Liver (tissue), 3 donors: ENCODE results near the gene GPC1.

ENCODE experiments used
- EGR1 ChIP-seq, 2 donors: IDR thresholded peaks; 2 replicates each; pipeline ENCODE4 v1.6.1; 2016 to 2018; ENCODE audit warnings: antibody characterized with exemption in 2 of 2, low read depth in 2 of 2
- GABPA ChIP-seq, 2 donors: IDR thresholded peaks in 1 of 2; conservative IDR thresholded peaks in 1 of 2; 2 replicates each; pipeline ENCODE4 v1.6.1; 2016; ENCODE audit warnings: antibody characterized with exemption in 2 of 2, mild to moderate bottlenecking in 1 of 2, moderate library complexity in 1 of 2
- RAD21 ChIP-seq, 2 donors: IDR thresholded peaks; 2 replicates each; pipeline ENCODE4 v1.6.1; 2016; ENCODE audit warnings: antibody characterized with exemption in 2 of 2, mild to moderate bottlenecking in 2 of 2
- YY1 ChIP-seq: IDR thresholded peaks from 2 replicates; pipeline ENCODE4 v1.6.1; 2016; ENCODE audit warnings: antibody characterized with exemption, mild to moderate bottlenecking
- TF ChIP-seq, protein P1 (sequence below): fragments of 150-350 bp; IDR thresholded peaks from 2 replicates; pipeline ENCODE4 v1.5.1; 2017; ENCODE audit warnings: improper control_type of control experiment, low read depth, low read length; ENCODE audit not compliant: missing input control
- TF ChIP-seq, protein P2 (sequence below): IDR thresholded peaks from 2 replicates; pipeline ENCODE4 v1.6.1; 2016; ENCODE audit warnings: antibody characterized with exemption
- TF ChIP-seq, protein P3 (sequence below): IDR thresholded peaks from 2 replicates; pipeline ENCODE4 v1.6.1; 2016; ENCODE audit warnings: antibody characterized with exemption
- donor health status: healthy.
- donor health status: healthy.

DNA sequence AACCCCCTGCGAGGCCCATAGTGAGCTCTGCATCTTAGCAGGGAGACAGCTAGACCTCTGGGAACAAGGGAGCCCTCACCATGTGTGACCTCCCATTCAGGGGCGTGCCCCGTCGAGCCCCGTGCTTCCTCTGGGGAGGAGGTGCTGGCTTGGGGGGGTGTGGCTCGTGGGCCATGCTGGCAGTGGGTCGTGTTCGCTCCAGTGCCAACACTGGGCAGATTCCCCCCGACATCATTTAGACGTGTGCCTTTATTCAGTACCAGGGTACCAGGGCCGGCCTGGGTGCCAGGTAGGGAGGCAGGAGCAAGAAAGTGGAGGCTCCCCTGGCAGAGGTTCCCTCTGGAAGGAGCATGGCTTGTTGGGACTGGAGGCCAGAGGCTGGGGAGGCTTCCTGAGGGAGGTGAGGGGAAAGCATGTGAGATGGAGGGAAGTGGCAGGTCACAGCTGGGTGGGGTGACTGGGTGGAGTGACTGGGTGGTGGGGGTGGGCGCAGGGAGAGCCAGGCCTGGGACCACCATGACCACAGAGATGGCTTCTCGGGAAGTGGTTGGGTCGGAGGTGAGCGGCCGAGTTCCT is 15.2 kb downstream of the GPC1 start:
- TF ChIP-seq GABPA (IDR thresholded peaks at IDR 0.05 in 1 of 2, conservative IDR thresholded peaks at IDR 0.05 in 1 of 2): no peak
- no peak for TF ChIP-seq EGR1 (IDR thresholded peaks at IDR 0.05; ENCODE audit: low read depth in 2 of 2)
- TF ChIP-seq, protein P1, sequence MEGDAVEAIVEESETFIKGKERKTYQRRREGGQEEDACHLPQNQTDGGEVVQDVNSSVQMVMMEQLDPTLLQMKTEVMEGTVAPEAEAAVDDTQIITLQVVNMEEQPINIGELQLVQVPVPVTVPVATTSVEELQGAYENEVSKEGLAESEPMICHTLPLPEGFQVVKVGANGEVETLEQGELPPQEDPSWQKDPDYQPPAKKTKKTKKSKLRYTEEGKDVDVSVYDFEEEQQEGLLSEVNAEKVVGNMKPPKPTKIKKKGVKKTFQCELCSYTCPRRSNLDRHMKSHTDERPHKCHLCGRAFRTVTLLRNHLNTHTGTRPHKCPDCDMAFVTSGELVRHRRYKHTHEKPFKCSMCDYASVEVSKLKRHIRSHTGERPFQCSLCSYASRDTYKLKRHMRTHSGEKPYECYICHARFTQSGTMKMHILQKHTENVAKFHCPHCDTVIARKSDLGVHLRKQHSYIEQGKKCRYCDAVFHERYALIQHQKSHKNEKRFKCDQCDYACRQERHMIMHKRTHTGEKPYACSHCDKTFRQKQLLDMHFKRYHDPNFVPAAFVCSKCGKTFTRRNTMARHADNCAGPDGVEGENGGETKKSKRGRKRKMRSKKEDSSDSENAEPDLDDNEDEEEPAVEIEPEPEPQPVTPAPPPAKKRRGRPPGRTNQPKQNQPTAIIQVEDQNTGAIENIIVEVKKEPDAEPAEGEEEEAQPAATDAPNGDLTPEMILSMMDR: no peak
- TF ChIP-seq, protein P2, sequence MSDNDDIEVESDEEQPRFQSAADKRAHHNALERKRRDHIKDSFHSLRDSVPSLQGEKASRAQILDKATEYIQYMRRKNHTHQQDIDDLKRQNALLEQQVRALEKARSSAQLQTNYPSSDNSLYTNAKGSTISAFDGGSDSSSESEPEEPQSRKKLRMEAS: no peak
- TF ChIP-seq, protein P3, sequence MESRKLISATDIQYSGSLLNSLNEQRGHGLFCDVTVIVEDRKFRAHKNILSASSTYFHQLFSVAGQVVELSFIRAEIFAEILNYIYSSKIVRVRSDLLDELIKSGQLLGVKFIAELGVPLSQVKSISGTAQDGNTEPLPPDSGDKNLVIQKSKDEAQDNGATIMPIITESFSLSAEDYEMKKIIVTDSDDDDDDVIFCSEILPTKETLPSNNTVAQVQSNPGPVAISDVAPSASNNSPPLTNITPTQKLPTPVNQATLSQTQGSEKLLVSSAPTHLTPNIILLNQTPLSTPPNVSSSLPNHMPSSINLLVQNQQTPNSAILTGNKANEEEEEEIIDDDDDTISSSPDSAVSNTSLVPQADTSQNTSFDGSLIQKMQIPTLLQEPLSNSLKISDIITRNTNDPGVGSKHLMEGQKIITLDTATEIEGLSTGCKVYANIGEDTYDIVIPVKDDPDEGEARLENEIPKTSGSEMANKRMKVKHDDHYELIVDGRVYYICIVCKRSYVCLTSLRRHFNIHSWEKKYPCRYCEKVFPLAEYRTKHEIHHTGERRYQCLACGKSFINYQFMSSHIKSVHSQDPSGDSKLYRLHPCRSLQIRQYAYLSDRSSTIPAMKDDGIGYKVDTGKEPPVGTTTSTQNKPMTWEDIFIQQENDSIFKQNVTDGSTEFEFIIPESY: no peak
- TF ChIP-seq YY1: no peak
- TF ChIP-seq RAD21 (IDR thresholded peaks at IDR 0.05): no peak
